Measurements from ENCODE around the gene CRK. TPM values are rescaled to one million over a fixed set of nuclear protein-coding genes. Genes with fewer than 3 reads are reported as not detected.
A peak's percentile ranks its signal among the peaks of the same experiment; 100 is the strongest.

Gene CRK
- total and polyA plus RNA-seq, 2 of the 4 experiments (the other 2 are of a cell fraction), result 57.6 to 100 TPM

- Histone ChIP-seq H4K20me1 (ENCODE audit: insufficient read depth, low read length) (peaks cover 28% of the 10 kb centered on the region), H3K27ac (ENCODE audit: insufficient read depth, low read length) (no peak overlapping the region), H3K56ac (ENCODE audit: extremely low read depth, insufficient read depth, low read length) (no peak overlapping the region), H2AK9ac (replicated peaks; ENCODE audit: low read depth, low read length, poor library complexity) (no peak overlapping the region), H4K8ac (ENCODE audit: low read depth in 2 of 2, low read length in 2 of 2) (no peak overlapping the region), H3K79me1 (ENCODE audit: low read depth in 1 of 2, low read length in 2 of 2) (peaks cover 0 to 14% of the 10 kb centered on the region in 2 experiments; a peak in 1 of 4 replicates), H3K9me3 (ENCODE audit: control insufficient read depth, insufficient read depth, low read length) (no peaks in the 10 kb centered on the region), H3K9ac (ENCODE audit: low read depth, low read length) (no peak overlapping the region), H3K4me2 (ENCODE audit: low read depth, low read length) (no peak overlapping the region), H2AFZ (replicated peaks; ENCODE audit: low read length, poor library complexity) (no peak overlapping the region), H3K27me3 (ENCODE audit: control insufficient read depth, insufficient read depth, low read length) (no peaks in the 10 kb centered on the region), H3K18ac (ENCODE audit: low read depth, low read length) (no peak overlapping the region), H2AK5ac (ENCODE audit: low read depth, low read length) (no peak overlapping the region), H2BK5ac (ENCODE audit: low read depth, low read length, poor library complexity, severe bottlenecking) (no peak overlapping the region), H4K5ac (ENCODE audit: low read depth, low read length) (no peak overlapping the region), H3K36me3 (ENCODE audit: control insufficient read depth, insufficient read depth, low read length) (no peaks in the 10 kb centered on the region; the same call in 1 of the 2 replicates), H3K4me3 (ENCODE audit: insufficient read depth, low read depth, low read length) (no peak overlapping the region), H3K23ac (ENCODE audit: low read depth, low read length) (no peak overlapping the region), H3K9me1 (ENCODE audit: insufficient read depth, low read length) (no peaks in the 10 kb centered on the region), H4K91ac (ENCODE audit: insufficient read depth, low read depth, low read length) (no peak overlapping the region), H3K4ac (ENCODE audit: low read depth, low read length) (no peak overlapping the region), H2BK20ac (ENCODE audit: low read depth, low read length) (no peak overlapping the region), H2BK15ac (ENCODE audit: low read depth, low read length) (no peak overlapping the region), H3K4me1 (ENCODE audit: control insufficient read depth, insufficient read depth, low read length) (no peaks in the 10 kb centered on the region; the same call in 1 of the 2 replicates), H3K14ac (replicated peaks; ENCODE audit: low read depth, low read length) (no peak overlapping the region), H2BK120ac (ENCODE audit: low read depth, low read length) (no peak overlapping the region)
- in situ Hi-C loops (cut with MboI; ENCODE audit: low sequenced_read_pairs) (no loop called here), dilution Hi-C loops (cut with HindIII; ENCODE audit: low sequenced_read_pairs, unreplicated experiment) (no loop called here), intact Hi-C loops (cut with micrococcal nuclease) (no loop called here)
- ATAC-seq (ENCODE audit: low read depth), result no peak
- no peak for DNase-seq
- ChIA-PET CTCF (interaction anchor here (1.0 kb wide), 1 partner anchor 37 kb away, joined by 4 read pairs; no protein-coding TSS in a partner anchor), POLR2A (ENCODE audit: unreplicated experiment) (no interaction called here)
- BruUV-seq (replicated peaks), result no TSS peak
- no peak for TF ChIP-seq RAD21 (IDR thresholded peaks at IDR 0.05; ENCODE audit: low read length)
- TF ChIP-seq BHLHE40 (IDR thresholded peaks at IDR 0.05; ENCODE audit: low read depth, low read length), result no peak
- 0 out of 2 replicates have a peak, but pooled peaks have one; percentile 5 for TF ChIP-seq CEBPB (IDR thresholded peaks at IDR 0.05; ENCODE audit: low read depth, low read length)
- WGBS, 2 experiments (ENCODE audit: extremely low coverage in 2 of 2, insufficient read length in 1 of 2), result no CpG with 5 or more reads among the region's 4 CpGs
These were observed 53.8 kb downstream of the CRK start for GRCh38 chr17:1402262-1402586.
